NCI-H69 (cell line): ENCODE data around the gene KDELR3.
"Not testable (repeated sequence)": the region's sequence is repeated elsewhere in the genome, so short reads cannot be mapped to it uniquely, and the experiment has no call there.

Experiments used
- DNase-seq: peaks from one replicate; lab custom pipeline; 2025; lab: John Stamatoyannopoulos, UW

KDELR3 gene

DNA sequence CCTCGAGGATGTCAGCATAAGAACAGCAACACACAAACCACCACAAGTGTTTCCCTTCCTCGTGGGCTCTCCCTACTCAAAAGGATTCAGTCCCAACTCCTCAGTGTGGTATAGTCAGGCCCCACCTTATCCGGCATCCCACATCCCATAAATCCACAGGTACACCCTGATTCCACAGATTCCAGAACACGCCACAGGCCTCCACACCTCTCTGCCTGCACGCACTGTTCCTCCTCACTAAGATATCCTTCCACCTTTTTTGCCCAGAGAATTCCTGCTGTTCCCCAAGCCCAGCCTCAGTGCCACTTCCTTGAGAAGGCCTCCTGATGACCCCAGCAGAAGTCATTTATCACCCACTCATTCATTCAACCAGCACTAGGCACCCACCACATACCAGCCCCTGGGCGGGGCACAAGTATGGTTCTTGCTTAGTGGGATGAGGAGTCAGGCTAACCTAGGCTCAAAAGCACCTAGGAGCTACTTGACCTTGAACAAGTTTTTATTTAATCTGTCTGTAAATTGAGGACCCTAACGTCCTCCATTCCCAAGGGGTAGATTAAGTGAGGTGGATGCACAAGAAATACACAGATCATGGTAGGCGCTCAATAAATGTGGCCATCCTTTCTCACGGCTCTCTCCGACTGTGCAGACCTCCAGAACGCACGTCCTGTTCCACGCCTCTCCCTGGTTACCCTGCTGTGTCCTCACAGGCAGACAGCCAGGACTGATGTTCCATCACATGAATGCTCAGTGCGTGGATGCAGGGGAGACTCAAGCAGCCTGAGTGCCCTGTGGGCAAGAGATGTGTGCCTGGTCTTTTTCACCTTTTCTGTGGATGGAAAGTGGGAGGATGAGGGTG lies 10.8 kb upstream of the KDELR3 start:
- peak; percentile 38 for DNase-seq

DNA sequence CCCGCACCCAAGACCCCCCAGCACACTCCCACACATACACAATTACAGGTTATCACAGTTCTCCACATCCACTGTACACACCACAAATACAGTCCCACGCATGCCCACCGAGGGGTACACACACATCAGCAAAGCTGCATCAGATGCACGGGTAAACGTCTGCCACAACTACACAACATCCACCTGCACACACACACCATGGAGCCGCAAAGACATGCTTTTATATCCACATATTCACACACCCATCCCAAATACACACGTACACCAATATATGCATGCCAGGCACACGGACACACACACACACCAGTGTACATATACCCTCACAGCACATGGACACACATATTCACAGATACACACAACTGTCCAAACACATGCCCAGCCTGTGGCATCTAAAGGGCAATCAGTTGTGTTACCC lies 7.5 kb upstream of the KDELR3 start:
- no peak for DNase-seq

DNA sequence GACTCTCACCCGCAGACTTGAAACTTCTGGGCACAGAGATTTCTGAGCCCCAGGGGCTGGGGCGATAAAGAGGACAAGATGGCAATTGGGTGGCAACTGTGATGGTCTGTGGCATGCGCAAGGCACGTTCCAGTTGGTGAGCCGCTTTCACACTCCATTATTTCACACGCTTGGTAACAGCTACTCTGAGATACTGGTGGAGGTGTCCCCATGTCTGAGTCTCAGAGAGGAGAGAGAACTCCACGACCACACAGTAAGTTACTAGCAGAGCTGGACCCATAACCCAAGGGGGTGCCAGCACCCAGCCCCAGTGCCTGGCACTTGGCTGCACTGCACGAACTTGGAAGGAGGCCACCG lies 6.9 kb upstream of the KDELR3 start:
- no peak for DNase-seq

DNA sequence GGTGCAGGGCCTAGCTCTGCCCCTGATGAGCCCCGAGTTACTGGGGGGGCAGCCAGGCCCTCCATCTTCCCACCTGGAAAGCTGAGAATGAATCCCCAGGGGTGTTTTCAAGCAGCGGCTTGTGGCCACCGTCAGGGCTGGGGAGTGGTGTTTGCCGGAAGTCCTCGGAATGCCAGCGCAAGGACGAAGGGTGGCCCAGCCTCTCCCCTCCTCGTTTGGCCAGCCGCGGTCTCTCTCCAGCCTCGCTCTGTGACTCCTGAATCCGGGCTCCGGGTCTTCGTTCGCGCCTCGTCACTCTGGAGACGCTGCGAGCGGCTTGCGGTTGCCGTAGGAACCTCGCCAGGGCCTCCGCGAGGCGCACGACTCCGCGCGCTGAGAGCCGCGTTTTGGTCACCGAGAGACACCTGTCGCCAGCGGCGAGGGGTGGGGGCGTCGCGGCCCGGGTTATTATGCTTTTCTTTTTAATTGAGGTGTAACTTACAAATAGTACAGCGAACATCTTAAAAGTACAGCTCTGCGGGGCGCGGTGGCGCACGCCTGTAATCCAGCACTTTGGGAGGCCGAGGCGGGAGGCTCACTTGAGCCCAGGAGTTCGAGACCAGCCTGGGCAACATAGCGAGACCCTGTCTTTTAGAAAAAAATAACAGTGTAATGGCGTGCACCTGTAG lies 6.3 kb upstream of the KDELR3 start:
- peak; percentile 98 for DNase-seq

DNA sequence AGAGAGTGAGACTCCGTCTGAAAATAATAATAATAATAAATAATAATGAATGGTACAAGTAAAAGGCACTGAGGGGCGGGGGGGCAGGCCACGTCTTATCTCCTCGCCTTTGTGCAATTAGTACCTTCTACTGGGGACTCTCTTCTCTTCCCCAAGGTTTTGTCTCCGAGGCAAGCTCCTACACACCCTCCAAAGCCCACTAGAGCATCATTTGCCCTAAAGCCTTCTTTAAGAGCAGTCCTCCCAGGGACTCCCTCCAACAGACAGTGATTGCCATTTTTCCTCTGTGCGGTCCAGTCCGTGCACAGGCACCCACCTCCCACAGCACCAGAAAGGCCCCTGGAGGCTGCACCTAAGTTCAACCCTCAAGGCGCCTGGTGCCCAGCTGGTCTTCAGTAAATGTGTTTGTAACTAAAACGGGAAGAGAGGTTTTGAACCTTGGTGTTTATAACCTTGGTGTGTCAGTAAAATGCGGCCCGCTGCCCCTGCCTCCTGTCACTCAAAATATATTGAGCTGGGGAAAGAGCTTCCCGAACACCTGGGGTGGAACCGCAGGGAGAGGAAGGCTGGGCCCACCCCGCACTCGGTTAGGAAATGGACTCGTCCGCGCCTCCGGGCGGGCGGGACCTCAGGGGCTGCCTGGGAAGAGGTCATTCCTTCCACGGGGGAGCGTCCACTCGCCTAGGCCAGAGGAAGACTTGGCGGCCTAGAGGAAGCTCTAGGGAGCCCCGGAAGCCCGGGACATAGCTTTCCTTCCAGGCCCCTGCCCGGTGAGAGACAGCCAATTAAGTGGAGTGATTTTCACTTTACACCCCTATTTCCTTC lies 4.7 kb upstream of the KDELR3 start:
- peak; percentile 84 for DNase-seq

DNA sequence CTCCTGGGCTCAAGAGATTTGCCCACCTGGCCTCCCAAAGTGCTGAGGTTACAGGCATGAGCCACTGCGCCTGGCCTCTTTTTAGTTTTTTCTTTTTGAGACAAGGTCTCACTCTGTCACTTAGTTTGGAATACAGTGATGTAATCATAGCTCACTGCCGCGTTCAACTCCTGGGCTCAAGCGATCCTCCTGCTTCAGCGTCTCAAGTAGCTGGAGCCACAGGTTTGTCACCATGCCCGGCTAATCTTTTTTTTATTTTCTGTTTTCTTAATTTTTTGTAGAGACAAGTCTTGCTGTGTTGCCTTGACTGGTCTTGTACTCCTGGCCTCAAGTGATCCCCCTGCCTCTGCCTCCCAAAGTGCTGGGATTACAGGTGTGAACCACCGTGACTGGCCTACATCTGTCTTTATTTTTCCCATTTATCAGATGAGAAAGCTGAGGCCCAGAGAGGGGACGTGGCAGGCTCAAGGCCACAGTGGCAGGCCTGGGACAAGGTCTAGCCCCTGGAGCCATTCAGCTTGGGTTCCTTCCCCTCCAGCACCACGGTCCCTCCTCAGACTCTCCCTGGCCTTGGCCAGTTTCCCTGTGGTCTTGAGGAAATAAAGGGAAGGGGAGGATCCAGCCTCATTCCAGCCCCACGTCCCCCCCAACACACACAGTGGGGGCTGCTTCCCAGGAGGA lies 2.8 kb upstream of the KDELR3 start:
- no peak for DNase-seq

DNA sequence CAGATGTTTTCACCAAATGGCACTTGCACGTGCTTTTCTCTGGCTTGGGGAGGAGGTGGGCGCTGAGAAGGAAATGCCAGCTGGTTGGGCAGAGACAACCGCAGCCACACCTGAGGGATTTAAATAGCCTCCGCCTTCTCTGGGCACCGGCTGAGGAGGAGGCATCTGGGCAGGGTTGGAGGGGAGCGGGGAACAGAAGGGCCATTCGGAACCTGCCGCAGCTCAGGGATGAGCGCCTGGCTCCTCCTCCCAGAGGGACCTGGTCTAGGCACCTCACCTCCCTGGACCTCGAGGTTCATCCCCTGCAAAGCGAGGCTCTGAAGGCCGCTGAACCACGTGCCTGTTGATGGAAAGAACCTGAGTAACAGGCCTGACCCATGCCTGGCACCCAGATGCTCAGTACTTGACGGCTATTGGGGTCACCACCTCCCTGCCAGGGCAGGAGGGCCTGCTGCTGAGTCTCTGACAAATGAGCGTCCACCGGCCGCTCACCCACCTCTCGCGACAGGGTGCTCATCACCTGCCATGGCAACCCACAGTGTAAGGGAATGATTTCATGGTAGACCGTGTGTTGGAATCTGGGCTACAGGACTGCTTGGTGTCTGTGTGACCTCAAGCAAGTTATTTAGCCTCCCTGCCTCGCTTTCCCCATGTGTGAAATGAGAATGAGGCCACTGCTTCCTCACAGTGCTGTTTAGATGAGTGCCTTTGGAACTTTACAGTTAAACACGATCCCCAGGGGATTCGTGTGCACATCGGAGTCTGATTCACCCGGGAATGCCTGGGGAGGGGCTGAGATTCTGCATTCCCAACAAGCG lies 2.0 kb upstream of the KDELR3 start:
- peak; percentile 93 for DNase-seq

DNA sequence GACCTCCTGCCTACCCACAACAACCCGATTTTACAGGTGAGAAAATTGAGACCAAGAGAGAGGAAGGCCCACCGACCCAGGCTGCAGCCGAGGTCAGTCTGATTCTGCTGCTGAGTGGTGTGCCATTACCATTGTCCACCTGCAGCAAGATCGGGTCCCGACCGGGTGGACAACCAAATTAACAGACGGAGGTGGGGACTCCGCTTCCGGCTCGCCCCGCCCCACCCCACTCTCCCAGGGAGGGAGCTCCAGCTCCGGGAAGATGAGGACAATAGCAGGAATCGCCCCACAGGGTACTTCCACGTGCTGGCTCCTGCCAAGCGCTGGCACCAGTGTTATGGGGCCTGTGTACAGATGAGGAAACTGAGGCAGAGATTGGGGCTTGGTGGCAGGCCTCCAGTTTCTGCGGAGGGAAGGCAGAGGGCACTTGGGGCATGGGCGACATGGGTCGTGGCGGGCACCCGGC lies 425 bp upstream of the KDELR3 start:
- DNase-seq: peak; percentile 36

DNA sequence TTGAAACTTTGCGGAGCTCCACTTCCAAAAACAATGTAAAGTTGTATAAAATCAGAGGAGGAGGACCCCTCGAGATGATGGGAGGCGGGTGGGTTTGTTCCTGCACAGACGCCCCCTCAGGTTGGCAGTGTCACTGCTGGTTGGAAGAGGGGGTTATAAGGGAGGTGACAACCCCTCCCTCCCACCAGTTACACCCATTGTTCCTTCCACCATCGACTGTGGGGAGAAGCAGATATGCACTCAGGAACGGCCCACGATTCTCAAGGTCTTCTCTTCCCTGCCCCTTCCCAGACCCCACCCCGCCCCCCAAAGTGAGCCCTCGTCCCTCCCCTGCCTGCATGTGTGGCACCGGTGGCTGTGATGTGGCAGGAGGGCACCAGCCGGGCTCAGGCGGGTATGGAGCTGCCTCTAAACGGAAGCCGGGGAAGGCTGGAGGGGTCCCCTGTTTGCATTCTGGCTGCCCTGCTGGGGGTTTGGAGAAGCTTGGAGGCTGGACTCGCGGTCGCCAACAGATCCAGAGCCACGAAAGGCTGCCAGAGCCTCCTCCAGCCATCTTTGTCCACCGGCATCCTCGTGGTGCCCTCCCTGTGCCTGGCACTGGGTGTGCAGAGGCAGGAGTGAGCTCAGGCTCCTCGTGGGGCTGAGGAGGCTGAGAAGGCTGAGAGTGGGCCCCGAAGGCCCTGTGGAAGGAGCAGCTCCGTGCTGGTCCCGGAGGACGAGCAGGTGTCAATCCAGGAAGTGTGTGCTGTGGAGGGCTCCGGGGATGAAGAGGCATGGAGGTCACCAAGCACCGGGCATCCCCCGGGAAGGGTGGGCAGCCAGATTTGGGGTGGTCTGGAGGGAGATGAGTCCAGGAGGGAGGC lies 778 bp downstream of the KDELR3 start:
- peak; percentile 20 for DNase-seq

DNA sequence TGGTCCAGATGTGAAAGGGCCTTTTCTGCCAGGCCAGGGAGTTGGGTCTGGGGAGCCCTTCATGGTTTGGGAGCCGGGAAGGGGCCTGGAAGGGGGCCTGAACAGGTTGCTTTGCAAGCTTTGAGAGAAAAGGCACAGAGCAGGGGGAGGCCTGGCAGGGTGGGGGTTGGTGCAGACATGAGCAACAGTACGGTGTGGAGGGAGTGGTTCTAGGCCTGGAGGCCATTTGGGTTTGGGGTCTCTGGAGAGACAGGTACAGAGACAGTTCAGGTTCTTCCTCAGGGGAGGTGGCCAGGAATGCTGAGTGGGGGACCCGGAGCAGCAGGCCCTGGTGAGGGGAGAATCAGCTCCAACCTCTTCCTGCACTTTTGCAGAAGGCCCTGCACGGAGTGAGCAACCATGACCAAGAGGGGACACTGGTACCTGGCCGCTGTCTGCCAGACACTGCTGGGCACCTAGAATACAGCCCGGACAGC lies 1.4 kb downstream of the KDELR3 start:
- no peak for DNase-seq

DNA sequence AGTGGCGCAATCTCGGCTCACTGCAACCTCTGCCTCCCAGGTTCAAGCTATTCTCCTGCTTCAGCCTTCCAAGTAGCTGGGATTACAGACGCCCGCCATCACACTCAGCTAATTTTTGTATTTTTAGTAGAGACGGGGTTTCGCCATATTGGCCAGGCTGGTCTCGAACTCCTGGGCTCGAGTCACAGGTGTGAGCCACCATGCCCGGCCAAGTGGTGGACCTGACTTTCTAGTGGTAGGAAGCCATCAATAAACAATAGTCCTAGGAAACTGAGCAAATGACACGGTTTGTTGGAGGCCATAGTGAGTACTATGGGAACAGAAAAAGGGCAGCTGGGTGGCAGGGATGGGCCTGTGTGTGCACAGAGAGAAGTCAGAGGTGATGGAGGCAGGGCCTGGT lies 2.3 kb downstream of the KDELR3 start:
- DNase-seq: not testable (repeated sequence)

DNA sequence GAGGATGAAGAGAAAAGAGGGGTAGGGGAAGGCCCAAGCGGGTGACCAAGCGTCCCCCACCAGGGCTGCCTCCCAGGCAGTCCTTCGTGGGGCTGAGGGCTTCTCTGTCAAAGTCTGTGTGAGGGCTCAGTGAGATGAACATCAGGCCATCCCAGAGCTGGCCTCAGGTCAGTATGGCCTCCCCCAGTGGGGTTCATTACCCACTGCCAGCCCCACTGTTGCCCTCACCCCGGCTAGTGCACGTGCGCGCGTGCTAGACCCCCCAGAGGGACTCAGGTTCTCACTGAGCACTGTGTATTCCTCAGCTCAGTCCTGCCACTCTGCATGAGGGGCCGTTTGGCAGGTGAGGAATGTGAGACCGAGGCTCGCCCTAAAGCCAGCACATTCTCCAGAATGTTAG lies 3.3 kb downstream of the KDELR3 start:
- no peak for DNase-seq

DNA sequence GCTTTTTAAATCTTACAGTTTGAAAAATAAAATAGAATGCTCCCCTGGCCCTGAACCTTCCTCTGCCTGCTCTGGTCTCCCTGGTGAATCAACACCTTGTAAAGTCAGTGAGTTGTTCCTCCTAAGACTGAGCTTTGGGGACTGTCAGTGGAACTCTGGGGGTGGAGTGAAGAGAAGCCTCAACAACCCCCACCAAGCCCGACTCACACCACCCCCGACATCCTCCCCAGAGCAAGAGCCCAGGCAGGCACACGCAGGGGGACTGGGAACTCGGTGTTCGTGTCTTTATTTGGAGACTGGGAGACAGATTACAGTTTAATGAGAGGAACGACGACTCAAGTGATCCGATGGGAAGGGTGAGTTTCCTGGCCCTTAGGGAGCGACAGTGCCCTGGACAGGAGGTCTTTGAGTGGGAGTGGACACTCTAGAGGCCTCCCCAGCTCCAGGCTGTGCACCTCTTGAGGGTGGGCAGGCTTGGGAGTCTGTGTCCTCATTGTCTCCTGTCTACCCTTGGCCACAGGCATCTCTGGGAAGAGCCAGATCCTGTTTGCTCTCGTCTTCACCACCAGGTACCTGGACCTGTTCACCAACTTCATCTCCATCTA lies 6.2 kb downstream of the KDELR3 start:
- DNase-seq: no peak

DNA sequence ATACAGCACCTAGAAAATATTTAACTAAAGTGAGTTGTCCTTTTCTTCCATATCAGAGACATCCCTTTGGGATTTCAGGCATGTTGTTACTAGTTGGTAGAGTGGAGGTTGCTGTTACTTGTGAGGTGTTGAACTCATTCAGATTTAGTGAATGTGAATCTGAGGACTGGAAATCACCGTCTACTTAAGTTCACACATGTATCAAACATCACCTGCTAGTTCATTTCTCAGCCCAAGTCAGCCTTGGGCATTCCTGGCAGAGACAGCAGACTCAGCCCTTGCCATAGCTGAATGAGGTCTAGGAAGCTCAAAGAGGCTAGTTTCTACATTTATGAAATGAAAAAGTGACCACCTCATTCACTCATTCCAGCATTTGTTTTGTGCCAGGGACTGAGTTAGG lies 9.7 kb downstream of the KDELR3 start:
- DNase-seq: no peak

DNA sequence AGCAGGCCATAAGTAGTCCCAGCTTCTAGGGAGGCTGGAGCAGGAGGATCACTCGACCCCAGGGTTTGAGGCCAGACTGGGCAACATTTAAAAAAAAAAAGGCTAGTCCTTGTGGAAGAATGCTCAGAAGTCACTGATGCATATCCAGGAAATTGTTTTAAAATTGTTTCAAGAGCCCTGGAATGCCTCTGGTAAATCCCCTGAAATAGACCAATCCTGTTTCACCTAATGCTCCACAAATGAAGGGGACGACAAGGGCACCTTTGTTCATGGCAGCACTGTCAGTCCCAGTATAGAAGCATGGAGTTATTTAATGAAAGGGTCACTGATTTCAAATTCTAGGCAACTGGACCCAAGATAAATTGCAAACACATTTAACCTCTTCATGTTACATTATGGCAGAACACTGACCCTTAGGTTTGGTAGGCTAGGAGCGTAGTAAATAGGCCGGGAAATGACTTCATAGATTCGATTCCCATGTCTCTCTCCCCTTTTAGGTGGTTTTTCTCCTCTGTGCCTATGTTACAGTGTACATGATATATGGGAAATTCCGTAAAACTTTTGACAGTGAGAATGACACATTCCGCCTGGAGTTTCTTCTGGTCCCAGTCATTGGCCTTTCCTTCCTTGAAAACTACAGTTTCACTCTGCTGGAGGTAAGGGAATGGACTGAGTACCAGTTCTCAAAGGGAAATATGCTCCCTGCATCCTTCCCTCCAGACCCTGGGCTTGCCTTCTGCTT lies 11.4 kb downstream of the KDELR3 start:
- DNase-seq: no peak

DNA sequence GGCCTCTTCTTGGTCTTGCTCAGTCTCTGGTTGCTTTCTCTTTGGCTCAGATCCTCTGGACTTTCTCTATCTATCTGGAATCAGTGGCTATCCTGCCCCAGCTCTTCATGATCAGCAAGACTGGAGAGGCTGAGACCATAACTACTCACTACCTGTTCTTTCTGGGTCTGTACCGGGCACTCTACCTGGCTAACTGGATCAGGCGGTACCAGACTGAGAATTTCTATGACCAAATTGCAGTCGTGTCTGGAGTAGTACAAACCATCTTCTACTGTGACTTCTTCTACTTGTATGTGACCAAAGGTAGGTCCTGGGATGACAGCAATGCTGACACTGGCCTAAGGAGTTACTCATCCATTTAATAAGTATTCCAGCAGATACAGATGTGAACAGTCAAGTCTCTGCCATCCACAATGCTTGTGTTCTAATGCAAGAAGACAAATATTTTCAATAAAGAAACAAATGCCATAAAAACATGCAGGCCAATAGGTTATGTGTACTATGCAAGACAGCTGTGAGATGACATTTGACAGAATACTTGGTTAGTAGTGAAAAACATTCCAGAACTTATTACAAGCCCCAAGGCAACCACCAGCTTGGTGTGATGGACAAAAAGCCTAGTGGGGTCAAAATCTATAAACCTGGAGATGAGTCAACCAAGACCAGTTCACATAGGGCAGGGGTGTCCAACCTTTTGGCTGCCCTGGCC lies 13.4 kb downstream of the KDELR3 start:
- DNase-seq: no peak

DNA sequence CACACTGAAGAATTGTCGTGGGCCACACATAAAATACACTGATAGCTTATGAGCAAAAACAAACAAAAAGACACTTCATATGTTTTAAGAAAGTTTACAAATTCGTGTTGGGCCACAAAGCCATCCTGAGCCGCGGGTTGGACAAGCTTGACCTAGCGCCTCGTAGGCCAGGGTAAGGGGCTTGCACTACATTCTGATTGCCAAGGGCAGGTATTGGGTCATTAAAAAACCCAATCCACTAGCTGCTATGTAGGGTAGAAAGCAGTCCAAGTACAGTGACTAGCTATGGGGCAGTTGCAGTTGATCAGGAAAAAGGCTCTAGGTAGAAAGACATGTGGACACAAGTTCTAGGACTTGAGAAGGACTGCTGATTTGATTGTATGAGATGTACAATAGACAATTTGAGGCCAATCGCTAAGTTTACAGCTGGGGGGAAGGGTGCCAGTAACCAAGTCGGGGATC lies 14.0 kb downstream of the KDELR3 start:
- DNase-seq: no peak

DNA sequence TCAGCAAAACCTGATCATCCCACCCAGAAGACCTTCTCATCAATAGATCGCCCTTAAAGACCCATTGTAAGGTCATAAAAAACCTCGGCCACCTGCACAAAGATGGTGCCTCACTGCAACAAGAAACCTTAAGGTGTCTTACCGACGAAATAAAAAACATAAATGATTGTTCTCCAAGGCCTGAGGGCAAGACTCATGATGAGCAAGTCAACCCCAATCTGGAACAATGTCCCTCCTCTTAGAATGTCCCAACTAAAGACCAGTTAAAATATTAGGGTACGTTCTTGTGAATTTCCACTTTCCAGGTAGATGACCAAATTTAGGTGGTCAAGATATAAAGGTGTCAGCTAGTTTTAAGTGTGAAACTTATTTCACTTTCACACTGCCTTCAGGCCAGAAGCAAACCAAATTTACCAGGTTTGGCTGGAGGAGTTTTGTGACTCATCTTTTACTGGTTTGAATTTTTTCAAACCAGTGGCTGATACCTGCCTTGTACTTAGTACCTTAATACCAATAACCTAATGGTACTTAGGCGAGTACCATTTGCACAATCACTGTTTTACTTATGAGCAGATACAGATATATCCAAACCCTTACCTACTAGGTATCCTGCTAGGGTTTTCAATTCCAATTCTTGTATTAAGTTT lies 14.9 kb downstream of the KDELR3 start:
- DNase-seq: no peak
